ENCODE measurements around the gene ANAPC15.
"Not testable (repeated sequence)": the region's sequence is repeated elsewhere in the genome, so short reads cannot be mapped to it uniquely, and the experiment has no call there.

ANAPC15 gene

DNA sequence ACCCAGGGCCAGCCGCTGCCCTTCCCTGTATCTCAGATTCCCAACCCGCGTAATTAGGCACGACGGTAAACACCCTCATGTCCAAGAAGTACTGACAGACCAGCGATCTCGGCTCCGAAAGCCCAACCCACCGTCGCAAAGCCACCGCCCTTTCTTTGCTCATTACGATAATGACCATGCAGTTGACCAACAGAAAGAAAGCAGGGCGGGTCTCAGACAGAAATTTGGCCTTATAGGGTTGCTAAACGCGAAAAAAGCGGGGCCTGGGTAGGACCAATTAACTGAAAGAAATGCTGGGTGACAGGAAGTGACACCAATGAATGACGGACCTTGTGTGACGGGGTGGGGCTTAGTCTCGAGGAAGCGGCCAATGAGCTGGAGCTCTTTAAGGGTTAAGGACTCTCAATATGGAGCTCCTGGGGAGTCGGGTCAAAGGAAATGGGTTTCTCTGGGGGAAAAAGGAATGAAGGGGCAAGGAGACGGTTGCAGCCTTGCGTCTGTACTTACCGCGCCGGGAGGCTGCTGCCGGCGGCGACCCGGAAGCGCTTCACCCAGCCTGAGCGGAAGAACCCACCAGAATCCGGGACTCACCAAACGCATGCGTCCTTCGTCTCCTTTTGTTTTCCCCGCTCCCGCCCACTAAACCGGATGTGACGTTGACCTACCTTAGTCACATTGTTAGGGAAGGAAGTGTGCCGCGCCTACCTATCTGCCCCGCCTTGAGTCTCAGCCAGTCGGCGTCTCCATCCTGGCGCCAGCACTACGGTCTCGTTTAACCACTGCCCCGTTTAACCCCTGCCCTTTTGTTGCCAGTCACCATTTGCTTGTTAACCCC, at the start of gene ANAPC15:
Gene ANAPC15, minus strand, starts transcription at position 553 of the 835 bp plus-strand sequence. CDS start 1,419 bp downstream, outside the sequence.
- TF ChIP-seq, protein P1, sequence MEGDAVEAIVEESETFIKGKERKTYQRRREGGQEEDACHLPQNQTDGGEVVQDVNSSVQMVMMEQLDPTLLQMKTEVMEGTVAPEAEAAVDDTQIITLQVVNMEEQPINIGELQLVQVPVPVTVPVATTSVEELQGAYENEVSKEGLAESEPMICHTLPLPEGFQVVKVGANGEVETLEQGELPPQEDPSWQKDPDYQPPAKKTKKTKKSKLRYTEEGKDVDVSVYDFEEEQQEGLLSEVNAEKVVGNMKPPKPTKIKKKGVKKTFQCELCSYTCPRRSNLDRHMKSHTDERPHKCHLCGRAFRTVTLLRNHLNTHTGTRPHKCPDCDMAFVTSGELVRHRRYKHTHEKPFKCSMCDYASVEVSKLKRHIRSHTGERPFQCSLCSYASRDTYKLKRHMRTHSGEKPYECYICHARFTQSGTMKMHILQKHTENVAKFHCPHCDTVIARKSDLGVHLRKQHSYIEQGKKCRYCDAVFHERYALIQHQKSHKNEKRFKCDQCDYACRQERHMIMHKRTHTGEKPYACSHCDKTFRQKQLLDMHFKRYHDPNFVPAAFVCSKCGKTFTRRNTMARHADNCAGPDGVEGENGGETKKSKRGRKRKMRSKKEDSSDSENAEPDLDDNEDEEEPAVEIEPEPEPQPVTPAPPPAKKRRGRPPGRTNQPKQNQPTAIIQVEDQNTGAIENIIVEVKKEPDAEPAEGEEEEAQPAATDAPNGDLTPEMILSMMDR (IDR thresholded peaks at IDR 0.05; ENCODE audit: insufficient read depth, low read length, poor library complexity, severe bottlenecking) = no peak
- DNase-seq (ENCODE audit: extremely low read depth, insufficient read length) = peak; percentile 95
- H3K27me3 ChIP-seq (replicated peaks; ENCODE audit: control insufficient read depth, insufficient read depth, low read length) = no peaks in the 10 kb centered on the region
- peaks cover 6% of the 10 kb centered on the region for H3K36me3 ChIP-seq (ENCODE audit: control insufficient read depth, insufficient read depth, low read length)
- H3K4me3 ChIP-seq (replicated peaks; ENCODE audit: low read depth, low read length) = peak within 1 kb of the TSS; percentile 83

DNA sequence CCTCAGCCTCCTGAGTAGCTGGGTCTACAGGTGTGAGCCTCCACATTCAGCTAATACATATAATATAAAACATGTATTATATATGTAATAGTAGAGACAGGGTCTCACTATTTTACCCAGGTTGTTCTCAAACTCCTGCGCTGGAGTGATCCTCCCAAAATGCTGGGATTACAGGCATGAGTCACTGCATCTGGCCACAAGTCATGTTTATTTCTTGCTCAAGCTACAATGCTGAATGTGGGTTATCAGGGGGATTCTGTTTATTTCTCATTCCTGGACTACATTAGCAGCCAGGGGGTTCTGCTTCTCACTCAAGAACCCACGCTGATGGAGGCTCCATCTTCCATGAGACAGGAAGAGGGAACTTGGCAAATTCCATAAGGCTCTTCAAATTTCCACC, 47.8 kb upstream of the ANAPC15 start:
- DNase-seq (ENCODE audit: extremely low read depth, insufficient read length) = no peak

DNA sequence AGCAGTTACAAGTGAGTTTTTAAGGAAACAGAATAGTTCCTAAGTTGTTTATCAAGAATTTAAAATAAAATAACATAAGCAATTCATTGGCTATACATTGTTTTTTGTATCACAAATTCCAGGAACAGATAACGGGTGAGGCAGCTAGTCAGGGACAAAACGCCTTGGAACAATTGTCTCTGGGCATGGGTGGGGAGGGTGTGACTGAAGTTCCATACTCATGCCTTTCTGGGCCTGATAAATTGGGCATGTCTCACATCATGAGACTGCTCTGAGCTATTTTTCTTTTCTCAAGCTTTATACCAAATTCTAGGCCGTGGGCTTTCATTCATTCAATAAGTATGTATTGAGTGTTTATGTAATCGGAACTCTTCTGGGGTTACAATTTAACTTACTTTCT, 44.6 kb upstream of the ANAPC15 start:
- no peak for DNase-seq (ENCODE audit: extremely low read depth, insufficient read length)
- TF ChIP-seq, protein P1 (IDR thresholded peaks at IDR 0.05; ENCODE audit: insufficient read depth, low read length, poor library complexity, severe bottlenecking) = no peak
- Histone ChIP-seq H3K4me3 (replicated peaks; ENCODE audit: low read depth, low read length) (no peak overlapping the region), H3K36me3 (ENCODE audit: control insufficient read depth, insufficient read depth, low read length) (no peaks in the 10 kb centered on the region), H3K27me3 (replicated peaks; ENCODE audit: control insufficient read depth, insufficient read depth, low read length) (no peaks in the 10 kb centered on the region)

More for the DNA sequence above, 47.8 kb upstream of the ANAPC15 start:
- Histone ChIP-seq H3K36me3 (ENCODE audit: control insufficient read depth, insufficient read depth, low read length) (no peaks in the 10 kb centered on the region), H3K27me3 (replicated peaks; ENCODE audit: control insufficient read depth, insufficient read depth, low read length) (no peaks in the 10 kb centered on the region), H3K4me3 (replicated peaks; ENCODE audit: low read depth, low read length) (no peak overlapping the region)
- TF ChIP-seq, protein P1 (IDR thresholded peaks at IDR 0.05; ENCODE audit: insufficient read depth, low read length, poor library complexity, severe bottlenecking) = no peak

DNA sequence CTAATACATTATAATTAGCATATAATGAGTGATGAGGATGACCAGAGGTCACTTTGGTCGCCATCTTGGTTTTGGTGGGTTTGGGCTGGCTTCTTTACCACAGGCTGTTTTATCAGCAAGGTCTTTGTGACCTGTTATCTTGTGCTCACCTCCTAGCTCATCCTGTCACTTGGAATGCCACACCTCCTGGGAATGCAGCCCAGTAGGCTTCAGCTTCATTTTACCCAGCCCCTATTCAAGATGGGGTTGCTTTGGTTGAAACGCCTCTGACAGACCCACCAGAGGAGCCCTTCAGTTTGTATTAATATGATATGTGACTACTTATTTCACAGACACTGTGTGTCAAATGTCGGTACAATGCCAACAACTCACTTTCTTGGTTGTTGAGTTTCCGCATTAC, 43.3 kb upstream of the ANAPC15 start:
- TF ChIP-seq, protein P1 (IDR thresholded peaks at IDR 0.05; ENCODE audit: insufficient read depth, low read length, poor library complexity, severe bottlenecking) = no peak
- H3K36me3 ChIP-seq (ENCODE audit: control insufficient read depth, insufficient read depth, low read length) = no peaks in the 10 kb centered on the region
- H3K27me3 ChIP-seq (replicated peaks; ENCODE audit: control insufficient read depth, insufficient read depth, low read length) = no peaks in the 10 kb centered on the region
- H3K4me3 ChIP-seq (replicated peaks; ENCODE audit: low read depth, low read length) = no peak overlapping the region
- DNase-seq (ENCODE audit: extremely low read depth, insufficient read length) = no peak

DNA sequence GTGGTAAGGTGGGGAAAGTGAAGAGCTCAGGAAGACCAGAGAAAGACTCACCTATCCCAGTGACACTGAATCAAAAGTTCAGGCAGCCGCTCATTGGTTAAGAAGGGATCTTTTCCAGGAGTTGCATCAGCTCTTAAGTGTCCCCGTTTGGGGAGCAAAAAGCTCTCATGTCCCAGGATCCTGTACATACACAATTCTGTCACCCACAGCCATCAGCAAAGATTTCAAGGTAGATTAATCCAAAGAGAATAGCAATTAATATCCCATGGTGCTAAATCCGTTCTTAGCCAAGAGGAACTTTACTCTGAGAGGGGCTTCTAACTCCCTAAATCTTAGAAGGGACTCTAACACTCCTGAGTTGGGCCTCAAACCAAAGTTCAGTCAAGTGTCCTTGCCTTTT, 42.3 kb upstream of the ANAPC15 start:
- TF ChIP-seq, protein P1 (IDR thresholded peaks at IDR 0.05; ENCODE audit: insufficient read depth, low read length, poor library complexity, severe bottlenecking) = no peak
- no peak for DNase-seq (ENCODE audit: extremely low read depth, insufficient read length)

DNA sequence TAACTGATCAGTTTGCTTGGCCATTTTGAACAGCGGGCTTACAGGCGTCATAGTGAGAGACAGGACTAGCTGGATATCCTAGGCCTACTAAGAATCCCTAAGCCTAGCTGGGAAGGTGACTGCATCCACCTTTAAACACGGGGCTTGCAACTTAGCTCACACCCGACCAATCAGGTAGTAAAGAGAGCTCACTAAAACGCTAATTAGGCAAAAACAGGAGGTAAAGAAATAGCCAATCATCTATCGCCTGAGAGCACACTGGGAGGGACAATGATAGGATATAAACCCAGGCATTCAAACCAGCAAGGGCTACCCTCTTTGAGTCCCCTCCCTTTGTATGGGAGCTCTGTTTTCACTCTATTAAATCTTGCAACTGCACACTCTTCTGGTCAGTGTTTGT, 41.4 kb upstream of the ANAPC15 start:
- not testable (repeated sequence) for H3K4me3 ChIP-seq (replicated peaks; ENCODE audit: low read depth, low read length); H3K27me3 ChIP-seq (replicated peaks; ENCODE audit: control insufficient read depth, insufficient read depth, low read length); DNase-seq (ENCODE audit: extremely low read depth, insufficient read length); H3K36me3 ChIP-seq (ENCODE audit: control insufficient read depth, insufficient read depth, low read length)

More for the DNA sequence above, 42.3 kb upstream of the ANAPC15 start:
- no peaks in the 10 kb centered on the region for H3K27me3 ChIP-seq (replicated peaks; ENCODE audit: control insufficient read depth, insufficient read depth, low read length)
- no peaks in the 10 kb centered on the region for H3K36me3 ChIP-seq (ENCODE audit: control insufficient read depth, insufficient read depth, low read length)
- H3K4me3 ChIP-seq (replicated peaks; ENCODE audit: low read depth, low read length) = no peak overlapping the region
